Smooth muscle cell (in vitro differentiated cells): ENCODE results near the gene CTNNBL1. TPM values are rescaled to one million over a fixed set of nuclear protein-coding genes. Genes with fewer than 3 reads are reported as not detected.

Source experiments
- DNase-seq: peaks from one replicate; lab custom pipeline; 2025; ENCODE audit not compliant: unreplicated experiment; lab: John Stamatoyannopoulos, UW
- H2AFZ ChIP-seq: fragments of 200-600 bp; sonication (generic); 2 replicates; pipeline ENCODE4 v1.6.0; 2016; ENCODE audit warnings: antibody characterized with exemption, low read depth, mild to moderate bottlenecking
- H3F3A ChIP-seq: fragments of 200-600 bp; sonication (generic); 2 replicates; pipeline ENCODE4 v1.6.0; 2017; ENCODE audit warnings: antibody characterized with exemption, low read depth
- H3K27ac ChIP-seq: fragments of 200-600 bp; sonication (generic); 2 replicates; pipeline ENCODE4 v1.5.1; 2016; ENCODE audit warnings: low read depth, mild to moderate bottlenecking
- H3K27me3 ChIP-seq: fragments of 200-600 bp; sonication (generic); 2 replicates; pipeline ENCODE4 v1.6.1; 2016; ENCODE audit warnings: low read depth, mild to moderate bottlenecking
- H3K36me3 ChIP-seq: fragments of 200-600 bp; sonication (generic); 2 replicates; pipeline ENCODE4 v1.5.1; 2016; ENCODE audit warnings: low read depth
- H3K4me1 ChIP-seq: fragments of 200-600 bp; sonication (generic); 2 replicates; pipeline ENCODE4 v1.5.1; 2016; ENCODE audit warnings: low read depth
- H3K4me2 ChIP-seq: fragments of 200-600 bp; sonication (generic); 2 replicates; pipeline ENCODE4 v1.6.0; 2016; ENCODE audit warnings: mild to moderate bottlenecking
- H3K4me3 ChIP-seq: fragments of 200-600 bp; sonication (generic); 2 replicates; pipeline ENCODE4 v1.5.1; 2016; ENCODE audit warnings: mild to moderate bottlenecking
- H3K79me2 ChIP-seq: fragments of 200-600 bp; sonication (generic); 2 replicates; pipeline ENCODE4 v1.6.0; 2016; ENCODE audit warnings: low read depth, mild to moderate bottlenecking
- H3K9ac ChIP-seq: fragments of 200-600 bp; sonication (generic); 2 replicates; pipeline ENCODE4 v1.6.0; 2016; ENCODE audit warnings: low read depth
- H3K9me3 ChIP-seq: fragments of 200-600 bp; sonication (generic); replicated peaks from 2 replicates; pipeline ENCODE4 v1.5.1; 2016; ENCODE audit warnings: low read depth
- H4K20me1 ChIP-seq: fragments of 200-600 bp; sonication (generic); 2 replicates; pipeline ENCODE4 v1.6.0; 2016; ENCODE audit warnings: low read depth
- WGBS: methylation state at CpG from one replicate; pipeline ENCODE4 v1.1.7; 2016; ENCODE audit warnings: low lambda C conversion rate; 5-methylcytosine and 5-hydroxymethylcytosine counted together
- polyA plus RNA-seq: library from polyadenylated mRNA; unstranded; fragments of >200 nt; fragmentation: Nextera tagmentation; extraction: Ambion mirVana; gene quantifications from 2 replicates; pipeline ENCODE4 v1.2.1, GENCODE V29; 2016
- total RNA-seq: library from RNA; depleted of rRNA; stranded (reverse); fragments of >200 nt; gene quantifications from 2 replicates; pipeline ENCODE4 v1.2.3, GENCODE V29; 2014
- TF ChIP-seq, protein P1 (sequence below): fragments of 200-600 bp; sonication (generic); IDR thresholded peaks from 2 replicates; pipeline ENCODE4 v1.5.1; 2017; ENCODE audit warnings: borderline replicate concordance, mild to moderate bottlenecking, antibody characterized with exemption; ENCODE audit not compliant: insufficient read depth, poor library complexity, severe bottlenecking

The CTNNBL1 gene
- total and polyA plus RNA-seq, 2 experiments from 2014 or later: 33.3 to 63.6 TPM

DNA sequence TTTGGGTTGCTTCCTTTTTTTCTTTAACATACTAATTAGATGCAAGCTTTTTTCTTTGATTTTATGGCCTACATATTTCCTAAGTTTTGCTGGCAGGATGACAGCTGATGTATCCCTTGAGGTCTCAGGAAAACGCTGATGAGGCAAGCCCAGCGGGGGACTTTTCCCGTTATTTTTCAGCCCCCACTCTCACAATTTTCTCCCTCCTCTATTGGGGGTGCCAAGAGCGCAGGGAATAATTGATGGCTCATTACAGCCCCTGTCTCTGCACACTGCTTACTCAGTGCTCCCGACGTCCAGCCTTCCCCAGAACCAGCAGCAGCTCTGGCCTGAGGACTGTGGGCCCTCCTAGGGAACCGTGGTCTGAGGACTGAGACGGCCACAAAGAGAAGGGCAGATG is 170.5 kb downstream of the CTNNBL1 start:
- Histone ChIP-seq H3K4me2 (no peak overlapping the region), H3K27me3 (no peaks in the 10 kb centered on the region), H3F3A (no peaks in the 10 kb centered on the region), H3K79me2 (no peaks in the 10 kb centered on the region), H3K9me3 (no peaks in the 10 kb centered on the region), H3K4me1 (peaks cover 1% of the 10 kb centered on the region), H3K27ac (no peak overlapping the region), H3K9ac (no peak overlapping the region), H4K20me1 (no peaks in the 10 kb centered on the region), H3K4me3 (no peak overlapping the region), H2AFZ (no peak overlapping the region), H3K36me3 (no peaks in the 10 kb centered on the region)
- DNase-seq: no peak
- TF ChIP-seq, protein P1, sequence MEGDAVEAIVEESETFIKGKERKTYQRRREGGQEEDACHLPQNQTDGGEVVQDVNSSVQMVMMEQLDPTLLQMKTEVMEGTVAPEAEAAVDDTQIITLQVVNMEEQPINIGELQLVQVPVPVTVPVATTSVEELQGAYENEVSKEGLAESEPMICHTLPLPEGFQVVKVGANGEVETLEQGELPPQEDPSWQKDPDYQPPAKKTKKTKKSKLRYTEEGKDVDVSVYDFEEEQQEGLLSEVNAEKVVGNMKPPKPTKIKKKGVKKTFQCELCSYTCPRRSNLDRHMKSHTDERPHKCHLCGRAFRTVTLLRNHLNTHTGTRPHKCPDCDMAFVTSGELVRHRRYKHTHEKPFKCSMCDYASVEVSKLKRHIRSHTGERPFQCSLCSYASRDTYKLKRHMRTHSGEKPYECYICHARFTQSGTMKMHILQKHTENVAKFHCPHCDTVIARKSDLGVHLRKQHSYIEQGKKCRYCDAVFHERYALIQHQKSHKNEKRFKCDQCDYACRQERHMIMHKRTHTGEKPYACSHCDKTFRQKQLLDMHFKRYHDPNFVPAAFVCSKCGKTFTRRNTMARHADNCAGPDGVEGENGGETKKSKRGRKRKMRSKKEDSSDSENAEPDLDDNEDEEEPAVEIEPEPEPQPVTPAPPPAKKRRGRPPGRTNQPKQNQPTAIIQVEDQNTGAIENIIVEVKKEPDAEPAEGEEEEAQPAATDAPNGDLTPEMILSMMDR: no peak
- WGBS: 78% methylated on average over 8 of the region's 8 CpGs

DNA sequence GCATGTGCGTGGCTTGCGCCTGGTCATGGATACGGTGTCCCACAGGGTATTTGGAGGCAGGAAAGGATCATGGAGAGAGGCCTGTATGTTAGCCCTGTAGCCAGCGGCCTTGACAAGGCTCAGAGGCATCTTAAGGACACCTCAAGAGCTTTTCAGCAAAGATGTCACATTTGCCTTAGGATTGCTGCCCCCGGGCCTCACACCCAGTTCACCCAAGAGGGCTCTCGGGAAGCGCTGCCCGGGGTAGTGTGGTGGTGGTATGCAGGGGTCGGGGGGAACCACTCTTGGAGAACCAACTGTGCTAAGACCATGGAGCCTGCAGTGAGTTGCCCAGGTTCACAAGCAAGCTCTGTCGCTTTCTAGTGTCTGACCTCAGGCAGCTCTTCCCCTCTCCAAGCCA is 172.2 kb downstream of the CTNNBL1 start:
- Histone ChIP-seq H3K9ac (no peak overlapping the region), H3K4me2 (no peak overlapping the region), H2AFZ (no peak overlapping the region), H3K4me1 (peaks cover 4% of the 10 kb centered on the region), H3K4me3 (no peak overlapping the region), H3K36me3 (no peaks in the 10 kb centered on the region), H4K20me1 (no peaks in the 10 kb centered on the region), H3K79me2 (no peaks in the 10 kb centered on the region), H3K27ac (no peak overlapping the region), H3K27me3 (no peaks in the 10 kb centered on the region), H3K9me3 (no peaks in the 10 kb centered on the region), H3F3A (no peaks in the 10 kb centered on the region)
- DNase-seq: no peak
- 97% methylated on average over 10 of the region's 10 CpGs for WGBS
- TF ChIP-seq, protein P1: no peak

DNA sequence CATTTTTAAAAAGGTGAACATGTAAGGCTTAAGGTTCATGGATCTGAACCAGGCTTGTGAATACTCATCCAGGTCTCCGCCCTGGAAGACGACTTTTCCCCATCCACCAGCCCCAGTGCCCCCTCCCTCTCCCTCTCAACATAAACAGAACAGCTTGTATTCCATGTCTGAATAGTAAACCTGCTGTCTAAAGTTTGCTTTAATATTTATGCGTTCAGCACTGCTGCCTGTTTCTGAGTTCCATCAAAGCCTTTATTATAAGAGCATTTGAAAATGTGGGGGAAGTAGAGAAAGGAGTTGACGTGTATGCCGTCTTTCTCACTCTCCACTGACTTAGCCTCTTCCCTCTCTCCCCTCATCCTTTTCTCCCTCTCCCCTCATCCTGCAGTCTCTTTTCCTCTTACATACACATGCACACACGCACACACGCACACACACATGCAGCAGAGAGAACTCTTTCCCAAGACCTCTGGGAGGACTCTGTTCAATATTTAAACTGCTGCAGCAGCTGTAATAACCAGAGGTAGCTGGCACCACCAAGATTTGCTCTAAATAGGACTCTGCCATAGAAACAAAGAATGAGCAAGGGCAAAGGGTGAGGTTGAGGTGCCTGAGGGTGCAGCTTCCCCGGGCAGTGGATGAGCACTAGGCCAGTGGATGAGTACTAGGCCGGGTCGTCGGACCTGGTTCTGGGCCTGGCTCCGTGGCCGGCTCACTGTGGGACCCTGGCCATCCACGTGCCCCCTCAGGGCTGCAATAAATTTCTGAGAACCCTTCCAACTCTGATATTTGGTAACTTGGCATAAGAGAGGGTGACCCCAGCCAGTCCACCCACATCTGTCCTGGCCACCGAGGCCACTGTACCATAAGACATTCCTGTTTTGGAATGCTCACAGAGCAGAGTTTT is 173.7 kb downstream of the CTNNBL1 start:
- Histone ChIP-seq H3K4me1 (peaks cover 4% of the 10 kb centered on the region), H3K79me2 (no peaks in the 10 kb centered on the region), H4K20me1 (no peaks in the 10 kb centered on the region), H2AFZ (no peak overlapping the region), H3K36me3 (no peaks in the 10 kb centered on the region), H3K27ac (no peak overlapping the region), H3K27me3 (no peaks in the 10 kb centered on the region), H3K9me3 (no peaks in the 10 kb centered on the region), H3K4me2 (no peak overlapping the region), H3F3A (no peaks in the 10 kb centered on the region), H3K9ac (no peak overlapping the region), H3K4me3 (no peak overlapping the region)
- 88% methylated on average over 15 of the region's 15 CpGs for WGBS
- TF ChIP-seq, protein P1: no peak
- no peak for DNase-seq
